B cell (primary cell): ENCODE measurements around the gene ACO2.

Source experiments
- CTCF ChIP-seq: fragments of 200-600 bp; IDR thresholded peaks from one replicate; pipeline ENCODE4 v1.8.0; 2022; ENCODE audit warnings: antibody characterized with exemption, mild to moderate bottlenecking
- EZH2 ChIP-seq: IDR thresholded peaks from 2 replicates; pipeline ENCODE4 v1.6.1; 2012; ENCODE audit warnings: borderline replicate concordance, low read depth, mild to moderate bottlenecking, moderate library complexity, low read length; ENCODE audit not compliant: insufficient read depth, poor library complexity, severe bottlenecking

- no peak for TF ChIP-seq EZH2
- TF ChIP-seq CTCF = peak; percentile 42
These were observed 75.1 kb downstream of the ACO2 start, which contains the start of gene POLR3H for GRCh38 chr22:41543854-41544670.
